UCSD-AML1 (cell line): ENCODE measurements around the gene SMAD1.
A peak's percentile ranks its signal among the peaks of the same experiment; 100 is the strongest.
"Not testable (repeated sequence)": the region's sequence is repeated elsewhere in the genome, so short reads cannot be mapped to it uniquely, and the experiment has no call there.

Experiments
- DNase-seq: peaks from one replicate; lab custom pipeline; 2025; ENCODE audit not compliant: unreplicated experiment; lab: John Stamatoyannopoulos, UW

SMAD1 gene

GRCh38 chr4:145554691-145555090 is 73.0 kb downstream of the SMAD1 start:
- no peak for DNase-seq

GRCh38 chr4:145557720-145558119 is 76.1 kb downstream of the SMAD1 start:
- peak; percentile 45 for DNase-seq

GRCh38 chr4:145563293-145563985 is 81.8 kb downstream of the SMAD1 start:
- no peak for DNase-seq

GRCh38 chr4:145564540-145564939 is 82.9 kb downstream of the SMAD1 start:
- no peak for DNase-seq

- no peak for DNase-seq
Measured at GRCh38 chr4:145565328-145565727, 83.7 kb downstream of the SMAD1 start.

- DNase-seq, result no peak
Measured at GRCh38 chr4:145566086-145566708, 84.5 kb downstream of the SMAD1 start.

GRCh38 chr4:145566768-145567167 is 85.1 kb downstream of the SMAD1 start:
- no peak for DNase-seq

GRCh38 chr4:145567516-145567915 is 85.9 kb downstream of the SMAD1 start:
- no peak for DNase-seq

- DNase-seq, result not testable (repeated sequence)
Measured at GRCh38 chr4:145574546-145574945, 92.9 kb downstream of the SMAD1 start.

- DNase-seq, result no peak
Measured at GRCh38 chr4:145580906-145581305, 99.3 kb downstream of the SMAD1 start.

- no peak for DNase-seq
Measured at GRCh38 chr4:145583191-145584055, 101.8 kb downstream of the SMAD1 start.

GRCh38 chr4:145587088-145587754 is 105.6 kb downstream of the SMAD1 start:
- no peak for DNase-seq

- not testable (repeated sequence) for DNase-seq
Measured at GRCh38 chr4:145589381-145589780, 107.7 kb downstream of the SMAD1 start.

GRCh38 chr4:145589916-145590702 is 108.5 kb downstream of the SMAD1 start:
- DNase-seq, result no peak

GRCh38 chr4:145602129-145602760 is 120.6 kb downstream of the SMAD1 start:
- DNase-seq, result no peak

- DNase-seq, result no peak
Measured at GRCh38 chr4:145605941-145606340, 124.3 kb downstream of the SMAD1 start.
